GM23248 (cell line): ENCODE results near the gene TMEM117.

Source experiments
- EZH2 ChIP-seq: fragments of 200-600 bp; sonication (generic); IDR thresholded peaks from 2 replicates; pipeline ENCODE4 v1.6.1; 2018; ENCODE audit warnings: antibody characterized with exemption, mild to moderate bottlenecking; ENCODE audit not compliant: insufficient read depth, poor library complexity, severe bottlenecking
- EZH2phosphoT487 ChIP-seq: fragments of 200-600 bp; sonication (generic); IDR thresholded peaks from 2 replicates; pipeline ENCODE4 v1.6.1; 2018; ENCODE audit warnings: antibody characterized with exemption, moderate library complexity, mild to moderate bottlenecking, low read depth; ENCODE audit not compliant: insufficient read depth

DNA sequence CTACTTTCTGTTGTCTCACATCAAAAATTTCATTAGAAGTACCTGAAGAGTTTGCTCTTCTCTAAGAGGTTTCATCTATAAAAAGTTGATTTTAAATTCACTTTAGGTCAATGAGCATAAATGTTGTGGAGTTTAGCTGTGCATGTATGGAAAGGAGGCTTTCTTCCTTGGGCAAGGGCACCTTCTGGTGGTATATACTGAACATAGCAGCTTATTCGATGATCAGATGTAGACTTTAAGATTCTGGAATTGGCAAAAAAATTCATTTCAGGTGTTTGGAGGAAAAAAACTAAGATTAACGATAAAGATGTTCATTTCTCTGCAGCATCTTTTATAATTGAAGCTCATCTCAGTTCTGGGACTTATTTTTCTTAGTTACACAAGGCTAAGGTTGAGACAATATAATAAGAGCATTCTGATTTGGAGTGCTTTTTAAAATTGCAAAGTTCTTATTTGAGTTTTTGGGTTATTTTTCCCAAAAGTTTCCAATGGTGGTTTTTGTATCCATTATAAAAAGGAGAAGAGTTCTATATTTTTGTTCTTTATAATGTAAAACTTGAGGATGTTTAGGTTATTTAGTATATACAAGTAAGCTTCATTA, 46.8 kb downstream of the TMEM117 start:
- TF ChIP-seq EZH2 (no peak), EZH2phosphoT487 (no peak)
